BLaER1 (cell line): Measurements from ENCODE around the gene THAP4.

Source experiments
- H3K27ac ChIP-seq: shearing (Covaris generic); formaldehyde crosslinking; 2 replicates; pipeline ENCODE4 v1.8.1; 2022
- H3K27me3 ChIP-seq: shearing (Covaris generic); formaldehyde crosslinking; 2 replicates; pipeline ENCODE4 v1.8.1; 2022
- H3K36me3 ChIP-seq: shearing (Covaris generic); formaldehyde crosslinking; 2 replicates; pipeline ENCODE4 v1.8.1; 2022
- H3K4me1 ChIP-seq: shearing (Covaris generic); formaldehyde crosslinking; 2 replicates; pipeline ENCODE4 v1.8.1; 2022
- H3K4me2 ChIP-seq: shearing (Covaris generic); formaldehyde crosslinking; 2 replicates; pipeline ENCODE4 v1.8.1; 2022
- H3K4me3 ChIP-seq: shearing (Covaris generic); formaldehyde crosslinking; 2 replicates; pipeline ENCODE4 v1.8.1; 2022
- H3K9ac ChIP-seq: shearing (Covaris generic); formaldehyde crosslinking; 2 replicates; pipeline ENCODE4 v1.8.1; 2022
- H3K9me3 ChIP-seq: shearing (Covaris generic); formaldehyde crosslinking; 2 replicates; pipeline ENCODE4 v1.8.1; 2022
- H4K20me1 ChIP-seq: shearing (Covaris generic); formaldehyde crosslinking; 2 replicates; pipeline ENCODE4 v1.8.1; 2022
- Cebpa-rat ChIP-seq: shearing (Covaris generic); IDR thresholded peaks from 2 replicates; pipeline ENCODE4 v1.8.1; 2022

THAP4 gene

GRCh38 chr2:241550616-241551580 is 86.1 kb downstream of the THAP4 start:
- no peak overlapping the region for H3K9ac ChIP-seq
- H3K27me3 ChIP-seq = 0 out of 2 replicates have a peak, but pooled peaks cover 2% of the 10 kb centered on the region
- H3K9me3 ChIP-seq = peaks cover 4% of the 10 kb centered on the region
- no peaks in the 10 kb centered on the region for H3K4me1 ChIP-seq
- no peak overlapping the region for H3K27ac ChIP-seq
- H3K36me3 ChIP-seq = no peaks in the 10 kb centered on the region
- no peaks in the 10 kb centered on the region for H4K20me1 ChIP-seq
- TF ChIP-seq Cebpa-rat = no peak
- no peak overlapping the region for H3K4me3 ChIP-seq
- no peak overlapping the region for H3K4me2 ChIP-seq

GRCh38 chr2:241548451-241548835 is 88.5 kb downstream of the THAP4 start:
- Histone ChIP-seq H3K27me3 (0 out of 2 replicates have a peak, but pooled peaks cover 2% of the 10 kb centered on the region), H3K4me1 (no peaks in the 10 kb centered on the region), H3K9ac (no peak overlapping the region), H3K4me3 (no peak overlapping the region), H3K4me2 (no peak overlapping the region), H4K20me1 (no peaks in the 10 kb centered on the region), H3K36me3 (no peaks in the 10 kb centered on the region), H3K9me3 (no peaks in the 10 kb centered on the region), H3K27ac (no peak overlapping the region)
- no peak for TF ChIP-seq Cebpa-rat

GRCh38 chr2:241547781-241548450 is 89.0 kb downstream of the THAP4 start:
- Histone ChIP-seq H3K9ac (no peak overlapping the region), H3K27me3 (0 out of 2 replicates have a peak, but pooled peaks cover 2% of the 10 kb centered on the region)

GRCh38 chr2:241546771-241547498 is 90.0 kb downstream of the THAP4 start:
- no peaks in the 10 kb centered on the region for H3K9me3 ChIP-seq
- peaks cover 9% of the 10 kb centered on the region; the same call in 1 of the 2 replicates for H3K4me1 ChIP-seq
- no peak overlapping the region for H3K4me2 ChIP-seq
- no peaks in the 10 kb centered on the region for H4K20me1 ChIP-seq
- no peak overlapping the region for H3K9ac ChIP-seq
- no peak for TF ChIP-seq Cebpa-rat
- no peaks in the 10 kb centered on the region for H3K36me3 ChIP-seq
- H3K27me3 ChIP-seq = 0 out of 2 replicates have a peak, but pooled peaks cover 2% of the 10 kb centered on the region
- H3K27ac ChIP-seq = no peak overlapping the region
- H3K4me3 ChIP-seq = no peak overlapping the region

More at GRCh38 chr2:241547781-241548450, 89.0 kb downstream of the THAP4 start:
- Histone ChIP-seq H3K9me3 (no peaks in the 10 kb centered on the region), H4K20me1 (no peaks in the 10 kb centered on the region), H3K4me2 (no peak overlapping the region), H3K36me3 (no peaks in the 10 kb centered on the region), H3K4me1 (0 out of 2 replicates have a peak, but pooled peaks cover under 1% of the 10 kb centered on the region), H3K27ac (no peak overlapping the region), H3K4me3 (no peak overlapping the region)
- no peak for TF ChIP-seq Cebpa-rat

- H3K27me3 ChIP-seq = 0 out of 2 replicates have a peak, but pooled peaks cover 2% of the 10 kb centered on the region
- H3K4me2 ChIP-seq = no peak overlapping the region
- H3K27ac ChIP-seq = no peak overlapping the region
- no peaks in the 10 kb centered on the region for H3K9me3 ChIP-seq
- no peaks in the 10 kb centered on the region for H4K20me1 ChIP-seq
- H3K36me3 ChIP-seq = no peaks in the 10 kb centered on the region
- no peak overlapping the region for H3K9ac ChIP-seq
- no peak for TF ChIP-seq Cebpa-rat
- H3K4me1 ChIP-seq = peaks cover 17% of the 10 kb centered on the region
- no peak overlapping the region for H3K4me3 ChIP-seq
Measured at GRCh38 chr2:241545523-241546473, 91.2 kb downstream of the THAP4 start.

- Histone ChIP-seq H3K4me1 (peaks cover 24% of the 10 kb centered on the region), H3K27ac (no peak overlapping the region), H4K20me1 (no peaks in the 10 kb centered on the region), H3K9ac (no peak overlapping the region), H3K9me3 (no peaks in the 10 kb centered on the region), H3K4me2 (no peak overlapping the region), H3K36me3 (no peaks in the 10 kb centered on the region), H3K4me3 (no peak overlapping the region), H3K27me3 (0 out of 2 replicates have a peak, but pooled peaks cover 2% of the 10 kb centered on the region)
- no peak for TF ChIP-seq Cebpa-rat
Measured at GRCh38 chr2:241545106-241545505, 91.9 kb downstream of the THAP4 start.

GRCh38 chr2:241542278-241542605 is 94.7 kb downstream of the THAP4 start:
- Histone ChIP-seq H3K9me3 (no peaks in the 10 kb centered on the region), H3K4me1 (peaks cover 34% of the 10 kb centered on the region), H4K20me1 (no peaks in the 10 kb centered on the region), H3K36me3 (no peaks in the 10 kb centered on the region), H3K27ac (no peak overlapping the region), H3K27me3 (0 out of 2 replicates have a peak, but pooled peaks cover 2% of the 10 kb centered on the region), H3K4me2 (no peak overlapping the region), H3K4me3 (no peak overlapping the region), H3K9ac (no peak overlapping the region)
- no peak for TF ChIP-seq Cebpa-rat

GRCh38 chr2:241541564-241542277 is 95.2 kb downstream of the THAP4 start:
- H4K20me1 ChIP-seq = no peaks in the 10 kb centered on the region
- no peaks in the 10 kb centered on the region for H3K9me3 ChIP-seq
- peak overlapping the region; percentile 96 for H3K4me2 ChIP-seq
- H3K4me1 ChIP-seq = peaks cover 36% of the 10 kb centered on the region
- 0 out of 2 replicates have a peak, but pooled peaks cover 1% of the 10 kb centered on the region for H3K27me3 ChIP-seq
- TF ChIP-seq Cebpa-rat = no peak
- no peak overlapping the region for H3K4me3 ChIP-seq
- no peak overlapping the region for H3K27ac ChIP-seq
- no peaks in the 10 kb centered on the region for H3K36me3 ChIP-seq
- H3K9ac ChIP-seq = no peak overlapping the region
